ENCODE measurements around the gene ZNF782. TPM values are rescaled to one million over a fixed set of nuclear protein-coding genes. Genes with fewer than 3 reads are reported as not detected.
"Not testable (repeated sequence)": the region's sequence is repeated elsewhere in the genome, so short reads cannot be mapped to it uniquely, and the experiment has no call there.

Gene ZNF782
- total RNA-seq, 1 experiment from 2014 or later, result 6.7 TPM

- Histone ChIP-seq H3K4me1 (ENCODE audit: insufficient read depth, low read length, poor library complexity, severe bottlenecking) (no peaks in the 10 kb centered on the region), H3K36me3 (ENCODE audit: insufficient read depth, low read length, poor library complexity, severe bottlenecking) (peaks cover 10% of the 10 kb centered on the region), H3K27ac (ENCODE audit: low read depth, low read length, poor library complexity, severe bottlenecking) (no peak overlapping the region), H3K4me3 (ENCODE audit: low read depth, low read length, poor library complexity, severe bottlenecking) (no peak overlapping the region), H3K9me3 (ENCODE audit: low read depth, low read length, poor library complexity, severe bottlenecking) (peaks cover 61% of the 10 kb centered on the region), H3K27me3 (replicated peaks; ENCODE audit: insufficient read depth, low read depth, low read length, poor library complexity) (no peaks in the 10 kb centered on the region)
- POLR2A ChIA-PET (ENCODE audit: low non-redundant PET), result no interaction called here
- intact Hi-C loops (cut with micrococcal nuclease; ENCODE audit: unreplicated experiment), result no loop called here
- no TSS peak for BruUV-seq (replicated peaks)
- CTCF ChIA-PET, result no interaction called here
- TF ChIP-seq CTCF (conservative IDR thresholded peaks at IDR 0.05; ENCODE audit: low read depth, low read length) (no peak), EZH2 (IDR thresholded peaks at IDR 0.05; ENCODE audit: borderline replicate concordance, low read depth, low read length, poor library complexity, severe bottlenecking) (no peak)
- no peak for DNase-seq (ENCODE audit: low spot score)
These were observed 40.7 kb downstream of the ZNF782 start for GRCh38 chr9:96813607-96814006.

DNA sequence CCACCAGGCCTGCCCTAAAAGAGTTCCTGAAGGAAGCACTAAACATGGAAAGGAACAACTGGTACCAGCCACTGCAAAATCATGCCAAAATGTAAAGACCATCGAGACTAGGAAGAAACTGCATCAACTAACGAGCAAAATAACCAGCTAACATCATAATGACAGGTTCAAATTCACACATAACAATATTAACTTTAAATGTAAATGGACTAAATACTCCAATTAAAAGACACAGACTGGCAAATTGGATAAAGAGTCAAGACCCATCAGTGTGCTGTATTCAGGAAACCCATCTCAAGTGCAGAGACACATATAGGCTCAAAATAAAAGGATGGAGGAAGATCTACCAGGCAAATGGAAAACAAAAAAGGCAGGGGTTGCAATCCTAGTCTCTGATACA is 55.4 kb downstream of the ZNF782 start:
- DNase-seq (ENCODE audit: low spot score); POLR2A ChIA-PET (ENCODE audit: low non-redundant PET); intact Hi-C loops (cut with micrococcal nuclease; ENCODE audit: unreplicated experiment); H3K4me3 ChIP-seq (ENCODE audit: low read depth, low read length, poor library complexity, severe bottlenecking); H3K36me3 ChIP-seq (ENCODE audit: insufficient read depth, low read length, poor library complexity, severe bottlenecking); H3K27me3 ChIP-seq (replicated peaks; ENCODE audit: insufficient read depth, low read depth, low read length, poor library complexity); H3K27ac ChIP-seq (ENCODE audit: low read depth, low read length, poor library complexity, severe bottlenecking); H3K4me1 ChIP-seq (ENCODE audit: insufficient read depth, low read length, poor library complexity, severe bottlenecking); BruUV-seq (replicated peaks); CTCF ChIA-PET: not testable (repeated sequence)
- H3K9me3 ChIP-seq (ENCODE audit: low read depth, low read length, poor library complexity, severe bottlenecking), result peaks cover 27% of the 10 kb centered on the region

GRCh38 chr9:96784021-96784420 is 70.3 kb downstream of the ZNF782 start:
- CTCF ChIA-PET, result no interaction called here
- H3K36me3 ChIP-seq (ENCODE audit: insufficient read depth, low read length, poor library complexity, severe bottlenecking), result no peaks in the 10 kb centered on the region
- TF ChIP-seq EZH2 (IDR thresholded peaks at IDR 0.05; ENCODE audit: borderline replicate concordance, low read depth, low read length, poor library complexity, severe bottlenecking) (no peak), CTCF (conservative IDR thresholded peaks at IDR 0.05; ENCODE audit: low read depth, low read length) (no peak)
- POLR2A ChIA-PET (ENCODE audit: low non-redundant PET), result no interaction called here
- intact Hi-C loops (cut with micrococcal nuclease; ENCODE audit: unreplicated experiment), result no loop called here
- H3K27ac ChIP-seq (ENCODE audit: low read depth, low read length, poor library complexity, severe bottlenecking), result no peak overlapping the region
- H3K4me3 ChIP-seq (ENCODE audit: low read depth, low read length, poor library complexity, severe bottlenecking), result no peak overlapping the region
- DNase-seq (ENCODE audit: low spot score), result no peak
- H3K9me3 ChIP-seq (ENCODE audit: low read depth, low read length, poor library complexity, severe bottlenecking), result peaks cover 1% of the 10 kb centered on the region
- H3K4me1 ChIP-seq (ENCODE audit: insufficient read depth, low read length, poor library complexity, severe bottlenecking), result no peaks in the 10 kb centered on the region
- H3K27me3 ChIP-seq (replicated peaks; ENCODE audit: insufficient read depth, low read depth, low read length, poor library complexity), result no peaks in the 10 kb centered on the region
- no TSS peak for BruUV-seq (replicated peaks)

- peaks cover 3% of the 10 kb centered on the region for H3K4me1 ChIP-seq (ENCODE audit: insufficient read depth, low read length, poor library complexity, severe bottlenecking)
- BruUV-seq (replicated peaks), result no TSS peak
- no peaks in the 10 kb centered on the region for H3K36me3 ChIP-seq (ENCODE audit: insufficient read depth, low read length, poor library complexity, severe bottlenecking)
- intact Hi-C loops (cut with micrococcal nuclease; ENCODE audit: unreplicated experiment), result no loop called here
- H3K4me3 ChIP-seq (ENCODE audit: low read depth, low read length, poor library complexity, severe bottlenecking), result no peak overlapping the region
- no peak overlapping the region for H3K27ac ChIP-seq (ENCODE audit: low read depth, low read length, poor library complexity, severe bottlenecking)
- CTCF ChIA-PET, result no interaction called here
- no peaks in the 10 kb centered on the region for H3K27me3 ChIP-seq (replicated peaks; ENCODE audit: insufficient read depth, low read depth, low read length, poor library complexity)
- no peaks in the 10 kb centered on the region for H3K9me3 ChIP-seq (ENCODE audit: low read depth, low read length, poor library complexity, severe bottlenecking)
- DNase-seq (ENCODE audit: low spot score), result no peak
- POLR2A ChIA-PET (ENCODE audit: low non-redundant PET), result no interaction called here
- no peak for TF ChIP-seq EZH2 (IDR thresholded peaks at IDR 0.05; ENCODE audit: borderline replicate concordance, low read depth, low read length, poor library complexity, severe bottlenecking)
- no peak for TF ChIP-seq CTCF (conservative IDR thresholded peaks at IDR 0.05; ENCODE audit: low read depth, low read length)
These were observed 72.1 kb downstream of the ZNF782 start for GRCh38 chr9:96782235-96782634.

Data from A673 (cell line).